Stimulated activated effector memory CD8-positive, alpha-beta T cell treated with anti-CD3 and anti-CD28 coated beads, Interleukin-12 subunit alpha, Interleukin-12 subunit beta, amount 100 ng/mL, for 72 hours (primary cell): Measurements from ENCODE around the gene TOMM34.

Source experiments
- ATAC-seq: fragments of 150-1000 bp; cut with Tn5 transposase; 2 replicates; pipeline ENCODE4 v1.10.0; 2021
- DNase-seq, 2 donors: peaks; one replicate each; pipeline ENCODE4 v3.0.0; 2021 to 2022; ENCODE audit warnings: low spot score in 2 of 2
- H3K27ac Mint-ChIP-seq: one replicate; pipeline ENCODE4 v1.8.0; 2022; ENCODE audit warnings: mild to moderate bottlenecking, mixed read lengths
- H3K36me3 Mint-ChIP-seq: one replicate; pipeline ENCODE4 v1.8.0; 2022; ENCODE audit warnings: mild to moderate bottlenecking, mixed read lengths
- H3K4me1 Mint-ChIP-seq: one replicate; pipeline ENCODE4 v1.8.0; 2022; ENCODE audit warnings: mixed read lengths
- H3K4me3 Mint-ChIP-seq: one replicate; pipeline ENCODE4 v1.8.0; 2022; ENCODE audit warnings: mild to moderate bottlenecking, mixed read lengths
- H3K9me3 Mint-ChIP-seq: one replicate; pipeline ENCODE4 v1.8.0; 2022; ENCODE audit warnings: mixed read lengths

Gene TOMM34

DNA sequence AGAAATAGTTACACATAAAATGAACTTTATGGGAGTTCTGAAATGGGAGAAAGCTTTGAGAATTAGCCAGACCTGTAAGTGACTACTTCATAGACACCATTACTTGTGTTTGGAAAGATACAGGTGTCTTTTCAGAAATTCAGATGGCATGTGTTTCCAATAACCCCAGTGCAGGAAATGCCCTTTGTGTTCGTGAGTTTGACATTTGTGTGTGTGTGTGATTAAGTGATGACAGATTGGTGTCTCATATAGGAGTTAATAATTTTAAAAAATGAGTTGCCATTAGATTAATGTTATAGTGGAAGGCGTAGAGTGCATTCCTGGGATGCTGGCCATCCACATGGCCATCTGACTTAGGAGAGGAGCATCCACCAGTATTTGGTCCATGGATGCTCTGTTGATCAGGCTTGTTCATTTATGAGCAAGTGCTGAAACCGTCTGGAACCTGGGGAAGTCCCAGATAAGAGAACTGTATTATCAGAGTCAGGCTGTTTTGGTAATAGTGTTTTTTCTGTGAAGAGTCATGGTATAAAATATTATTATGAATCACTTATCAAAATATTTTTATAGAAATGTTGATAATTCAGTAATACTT is 9.2 kb upstream of the TOMM34 start:
- Mint-ChIP-seq H3K9me3 (no peaks in the 10 kb centered on the region), H3K4me1 (peaks cover 67% of the 10 kb centered on the region), H3K4me3 (peak overlapping the region; percentile 100), H3K36me3 (peaks cover 83% of the 10 kb centered on the region), H3K27ac (peak overlapping the region; percentile 99)
- ATAC-seq (peak; percentile 29), DNase-seq (no peak)

DNA sequence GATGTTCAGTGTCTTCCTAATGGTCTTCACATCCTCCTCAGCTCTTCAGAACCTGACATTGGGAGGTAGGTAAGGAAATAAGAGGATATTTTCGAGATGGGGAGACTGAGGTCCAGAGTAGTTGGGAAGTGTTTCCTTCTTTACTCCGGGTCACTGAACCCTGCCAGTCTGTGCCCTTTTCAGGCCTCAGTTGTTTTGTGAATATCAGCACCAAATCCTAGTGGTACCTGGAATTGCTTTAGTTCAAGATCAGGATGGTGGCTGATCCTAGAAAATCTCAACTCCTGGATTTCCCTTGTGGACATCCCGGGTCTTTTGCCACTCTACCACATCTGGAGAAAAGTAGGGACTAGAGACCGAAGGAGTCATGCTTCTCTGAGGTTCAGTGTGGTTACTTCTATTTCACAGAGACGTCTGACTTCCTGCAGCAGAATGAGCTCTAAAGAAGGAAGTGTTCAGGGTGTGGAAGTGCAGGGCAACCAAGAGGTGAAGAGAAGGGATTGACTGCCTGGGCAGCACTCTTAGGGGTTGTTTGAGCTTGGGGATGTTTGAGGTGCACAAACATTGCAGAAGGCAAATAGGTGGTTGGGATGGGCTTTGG is 7.1 kb upstream of the TOMM34 start:
- H3K9me3 Mint-ChIP-seq = no peaks in the 10 kb centered on the region
- peak overlapping the region; percentile 100 for H3K4me3 Mint-ChIP-seq
- peak overlapping the region; percentile 99 for H3K27ac Mint-ChIP-seq
- H3K36me3 Mint-ChIP-seq = peaks cover 62% of the 10 kb centered on the region
- DNase-seq = peak in 1 of 2 donors; percentile 69
- ATAC-seq = peak; percentile 42
- H3K4me1 Mint-ChIP-seq = peaks cover 62% of the 10 kb centered on the region

DNA sequence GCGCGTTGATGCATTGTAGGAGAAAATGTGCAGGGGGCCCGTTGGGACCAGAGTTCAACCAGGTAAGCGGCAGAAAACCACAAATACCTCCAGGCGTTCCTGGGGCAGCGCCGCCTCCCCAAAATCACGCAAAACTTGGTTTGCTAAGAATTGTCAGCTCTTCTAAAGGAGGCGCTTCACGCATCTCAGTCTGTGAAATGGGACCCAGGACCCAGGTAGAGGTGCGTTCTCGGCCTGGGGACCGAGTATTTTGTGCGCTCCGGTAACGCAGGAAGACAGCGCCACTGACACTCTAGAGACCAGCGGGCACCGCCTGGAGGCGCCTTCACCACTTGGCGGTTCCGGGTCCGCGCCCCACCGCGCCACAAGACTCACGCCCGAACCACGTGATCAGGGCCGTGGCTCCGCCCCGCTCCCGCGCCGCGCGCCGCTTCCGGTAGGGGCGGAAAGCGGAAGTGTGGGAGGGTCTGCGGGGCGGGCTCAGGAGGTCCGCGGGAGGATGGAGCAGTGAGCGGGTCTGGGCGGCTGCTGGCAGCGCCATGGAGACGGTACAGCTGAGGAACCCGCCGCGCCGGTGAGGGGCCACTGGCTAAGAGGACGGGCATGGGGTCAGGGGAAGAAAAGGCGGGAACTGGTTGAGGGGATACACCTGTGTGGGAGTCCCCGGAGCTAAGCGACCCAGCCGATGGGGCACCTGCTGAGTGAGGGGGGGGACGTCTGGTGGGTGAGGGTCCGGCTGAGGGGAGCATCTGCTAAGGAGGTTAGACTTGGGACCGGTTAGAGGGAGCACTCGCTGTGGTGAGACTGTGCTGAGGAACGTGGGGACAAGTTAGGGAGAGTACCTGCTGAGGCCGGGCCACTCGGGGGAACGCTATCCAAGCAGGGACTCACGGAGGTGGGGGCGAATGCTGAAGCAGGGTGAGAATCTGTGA is 6.1 kb upstream of the TOMM34 start, which contains the start of gene STK4:
TSS of gene STK4 (plus strand) at position 483 of the 932 bp plus-strand sequence. CDS start at position 540, 57 bp downstream.
- ATAC-seq = peak; percentile 87
- Mint-ChIP-seq H3K4me1 (peaks cover 61% of the 10 kb centered on the region), H3K9me3 (no peaks in the 10 kb centered on the region), H3K27ac (peak within 1 kb of the TSS; percentile 99), H3K4me3 (peak within 1 kb of the TSS; percentile 100), H3K36me3 (peaks cover 52% of the 10 kb centered on the region)
- DNase-seq = peak; percentile 94 to 97

DNA sequence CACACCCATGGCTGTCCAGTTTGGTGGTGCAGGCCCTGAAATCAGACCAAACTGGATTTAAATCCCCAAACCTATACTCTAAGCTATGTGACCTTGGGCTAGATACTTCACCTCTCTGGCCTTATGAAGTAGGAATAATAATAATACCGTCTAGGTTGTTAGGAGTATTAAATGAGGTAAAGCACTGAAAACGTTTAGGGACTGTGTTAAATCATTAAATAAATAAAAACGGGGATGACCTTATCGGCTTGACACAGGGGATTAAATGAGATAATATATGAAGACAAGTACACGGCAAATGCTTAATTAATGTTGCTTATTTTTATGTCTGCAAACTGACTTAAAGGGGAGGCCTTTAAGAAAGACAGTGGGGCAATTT is 5.4 kb upstream of the TOMM34 start:
- peak overlapping the region; percentile 100 for H3K4me3 Mint-ChIP-seq
- peaks cover 59% of the 10 kb centered on the region for H3K4me1 Mint-ChIP-seq
- no peaks in the 10 kb centered on the region for H3K9me3 Mint-ChIP-seq

DNA sequence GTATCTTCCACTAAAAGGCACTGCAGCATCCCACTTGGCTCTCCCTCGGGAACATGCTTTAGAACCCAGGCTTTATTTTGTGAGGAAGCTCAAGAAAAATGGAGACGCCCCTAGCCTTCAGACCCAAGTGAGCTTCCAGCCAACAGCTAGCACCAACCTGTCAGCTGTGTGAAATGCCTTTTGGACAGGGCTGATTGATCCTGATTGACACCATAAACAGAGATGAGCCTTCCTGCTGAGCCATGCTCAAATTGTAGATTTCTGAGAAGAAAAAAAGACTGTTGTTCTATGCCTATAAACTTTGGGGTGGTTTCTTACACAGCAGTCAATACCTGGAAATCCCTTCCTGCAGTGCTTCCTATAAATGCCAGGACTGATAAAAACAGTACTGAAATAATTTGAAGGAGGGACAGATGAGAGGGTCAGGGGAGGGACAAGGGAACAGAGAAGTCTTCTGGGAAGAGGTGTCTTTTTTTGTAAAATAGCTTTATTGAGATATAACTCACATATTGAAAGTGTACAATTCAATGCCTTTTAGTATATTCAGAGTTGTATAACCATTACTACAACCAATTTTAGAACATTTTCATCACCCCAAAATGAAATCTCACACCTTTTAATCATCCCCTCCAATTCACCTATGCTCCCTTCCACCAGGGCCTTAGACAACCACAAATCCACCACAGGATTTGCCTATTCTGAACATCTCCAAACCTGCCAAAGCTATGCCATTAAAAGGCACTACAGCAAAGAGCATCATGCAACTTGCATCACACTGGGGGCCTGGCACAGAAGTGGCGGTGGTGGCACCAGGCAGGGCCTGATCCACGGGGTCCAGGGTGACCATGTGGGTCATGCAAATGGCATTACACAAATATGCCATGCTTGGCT is 3.4 kb upstream of the TOMM34 start:
- Mint-ChIP-seq H3K4me3 (peak overlapping the region; percentile 21), H3K4me1 (peaks cover 56% of the 10 kb centered on the region), H3K27ac (peak overlapping the region; percentile 63), H3K36me3 (peaks cover 50% of the 10 kb centered on the region), H3K9me3 (no peaks in the 10 kb centered on the region)
- ATAC-seq (no peak), DNase-seq (peak in 1 of 2 donors; percentile 53)

More for the DNA sequence above, 5.4 kb upstream of the TOMM34 start:
- Mint-ChIP-seq H3K27ac (peak overlapping the region; percentile 99), H3K36me3 (peaks cover 45% of the 10 kb centered on the region)
- ATAC-seq (no peak), DNase-seq (no peak)

DNA sequence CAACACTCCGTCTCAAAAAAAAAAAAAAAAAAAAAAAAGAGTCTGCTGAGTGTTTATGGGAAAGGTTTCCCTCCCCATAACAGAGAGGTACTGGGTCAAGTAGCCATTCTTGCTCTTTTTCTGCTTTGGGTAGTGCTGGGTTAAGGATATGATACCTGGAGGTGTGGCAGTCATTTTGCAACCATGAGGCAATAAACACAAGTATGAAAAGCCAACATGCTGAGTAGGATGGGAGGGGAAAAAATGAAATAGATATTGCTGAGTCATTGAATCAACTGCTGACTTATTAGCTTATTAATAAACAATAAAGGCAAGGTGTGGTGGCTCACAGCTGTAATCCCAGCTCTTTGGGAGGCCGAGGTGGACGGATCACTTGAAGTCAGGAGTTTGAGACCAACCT is 2.3 kb upstream of the TOMM34 start:
- H3K4me3 Mint-ChIP-seq = no peak overlapping the region
- no peak for DNase-seq
- peaks cover 64% of the 10 kb centered on the region for H3K4me1 Mint-ChIP-seq
- no peak for ATAC-seq
- peaks cover 50% of the 10 kb centered on the region for H3K36me3 Mint-ChIP-seq
- no peak overlapping the region for H3K27ac Mint-ChIP-seq
- H3K9me3 Mint-ChIP-seq = no peaks in the 10 kb centered on the region

DNA sequence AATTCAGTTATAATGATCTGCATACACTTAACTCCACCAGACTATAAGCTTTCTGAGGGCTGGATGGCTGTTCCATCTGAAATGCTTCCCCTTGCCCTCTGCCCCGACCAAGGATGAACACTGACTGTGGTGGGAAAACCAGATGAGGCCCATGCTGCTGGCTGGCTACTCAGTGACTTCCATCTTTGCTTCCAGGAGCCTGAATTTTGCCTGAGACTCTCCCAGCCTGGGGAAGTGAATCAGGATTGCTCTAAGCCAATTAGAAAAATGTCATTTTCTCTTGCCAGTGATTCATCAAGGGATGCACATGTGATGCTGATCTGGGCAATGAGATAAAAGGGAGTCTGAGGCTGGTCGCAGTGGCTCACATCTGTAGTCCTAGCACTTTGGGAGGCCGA is 1.7 kb upstream of the TOMM34 start:
- Mint-ChIP-seq H3K9me3 (no peaks in the 10 kb centered on the region), H3K4me3 (no peak overlapping the region), H3K4me1 (peaks cover 64% of the 10 kb centered on the region), H3K36me3 (peaks cover 50% of the 10 kb centered on the region), H3K27ac (no peak overlapping the region)
- ATAC-seq (no peak), DNase-seq (no peak)

DNA sequence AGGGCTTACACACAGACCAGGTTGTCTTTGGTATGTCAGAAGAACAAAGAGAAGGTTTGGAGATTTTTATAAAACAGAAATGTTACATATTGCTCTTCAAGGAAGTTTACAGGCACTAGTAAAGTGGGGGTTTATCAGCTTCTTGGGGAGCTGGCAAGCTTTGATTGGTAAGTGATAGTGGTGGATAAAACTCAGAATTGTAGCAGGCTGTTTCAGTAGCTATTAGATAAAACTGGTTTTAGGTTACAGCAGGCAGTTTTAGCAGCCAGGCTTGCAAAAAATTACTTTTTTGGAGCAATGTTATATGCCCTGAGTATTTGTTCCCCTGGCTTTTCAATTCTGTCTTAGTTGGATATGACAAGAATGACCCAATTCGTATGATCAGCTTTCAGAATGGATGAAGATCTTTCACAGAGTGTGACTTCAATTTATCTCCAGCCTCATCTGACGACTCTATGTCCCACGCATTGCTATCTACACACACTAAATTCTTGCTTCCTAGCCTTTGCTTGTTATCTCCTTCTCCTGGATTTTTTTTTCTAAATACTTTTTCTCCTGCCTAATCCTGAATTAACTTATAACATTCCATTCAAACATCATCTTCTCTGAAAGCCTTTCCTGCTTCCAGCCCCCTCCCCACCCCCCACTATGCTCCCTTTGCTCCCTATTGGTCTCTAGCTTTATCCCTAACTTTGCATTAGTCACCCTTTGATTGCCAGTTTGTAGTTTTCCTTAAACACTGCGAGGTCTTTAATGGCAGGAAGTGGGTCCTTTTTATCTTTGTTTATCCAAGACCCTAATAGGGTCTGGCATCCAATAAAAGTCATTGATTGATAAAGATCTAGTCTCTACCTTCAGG is 1.0 kb upstream of the TOMM34 start:
- Mint-ChIP-seq H3K4me1 (peaks cover 62% of the 10 kb centered on the region), H3K27ac (peak overlapping the region; percentile 92), H3K36me3 (peaks cover 50% of the 10 kb centered on the region), H3K4me3 (peak overlapping the region; percentile 79), H3K9me3 (no peaks in the 10 kb centered on the region)
- DNase-seq (no peak), ATAC-seq (no peak)

DNA sequence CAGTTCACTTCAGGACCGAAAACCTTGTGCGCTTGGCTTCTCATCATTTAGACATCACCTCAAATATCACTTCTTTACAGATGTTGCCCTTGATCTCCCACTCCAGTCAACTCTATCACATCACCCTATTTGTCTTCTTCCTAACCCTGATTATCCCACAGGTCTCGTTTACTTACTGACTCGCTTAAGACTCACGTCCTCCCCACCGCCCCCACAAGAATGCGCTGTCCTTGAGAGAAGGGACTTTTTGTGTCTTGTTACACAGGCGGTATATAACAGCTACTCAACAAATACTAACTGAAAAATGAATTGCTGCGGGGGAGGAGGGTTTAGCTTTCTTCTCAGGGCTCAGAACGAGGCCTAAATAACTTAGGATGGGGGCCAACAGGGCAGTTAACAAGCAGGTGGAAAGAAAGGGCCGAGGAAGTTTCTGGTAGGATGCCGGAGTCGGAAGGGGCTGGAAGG is 527 bp downstream of the TOMM34 start:
- DNase-seq (peak in 1 of 2 donors; percentile 68), ATAC-seq (peak; percentile 91)
- Mint-ChIP-seq H3K4me3 (peak overlapping the region; percentile 79), H3K9me3 (no peaks in the 10 kb centered on the region), H3K36me3 (peaks cover 59% of the 10 kb centered on the region), H3K4me1 (peaks cover 60% of the 10 kb centered on the region), H3K27ac (peak overlapping the region; percentile 92)

DNA sequence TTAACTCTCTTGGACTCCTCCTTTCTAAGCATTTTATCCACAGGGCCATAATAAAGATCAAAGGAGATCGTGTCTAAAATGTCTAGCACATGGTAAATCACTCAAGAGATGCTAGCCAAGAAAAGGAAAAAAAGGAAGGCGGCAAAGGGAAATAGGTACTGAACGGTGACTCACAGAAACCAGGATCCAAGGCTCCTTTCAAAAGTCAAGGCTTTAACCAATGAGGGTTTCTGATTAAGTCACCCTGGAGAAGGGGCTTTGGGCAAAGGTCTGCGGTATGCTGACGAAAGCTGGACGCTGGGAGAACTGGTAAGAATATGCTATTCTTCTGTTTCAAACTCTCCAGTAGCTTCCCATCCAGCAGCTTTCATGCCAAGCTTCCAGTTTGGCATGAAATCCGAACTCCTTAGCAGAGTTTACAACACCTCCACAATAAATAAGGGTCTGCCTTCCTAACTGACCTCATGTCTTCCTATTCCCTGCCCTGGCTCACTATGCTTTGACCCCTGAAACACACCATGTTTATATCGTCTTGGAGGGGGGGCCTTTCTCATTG is 1.0 kb downstream of the TOMM34 start:
- Mint-ChIP-seq H3K9me3 (no peaks in the 10 kb centered on the region), H3K36me3 (peaks cover 64% of the 10 kb centered on the region), H3K4me3 (peak overlapping the region; percentile 79), H3K4me1 (peaks cover 63% of the 10 kb centered on the region), H3K27ac (peak overlapping the region; percentile 92)
- ATAC-seq = no peak
- DNase-seq = peak in 1 of 2 donors; percentile 62

DNA sequence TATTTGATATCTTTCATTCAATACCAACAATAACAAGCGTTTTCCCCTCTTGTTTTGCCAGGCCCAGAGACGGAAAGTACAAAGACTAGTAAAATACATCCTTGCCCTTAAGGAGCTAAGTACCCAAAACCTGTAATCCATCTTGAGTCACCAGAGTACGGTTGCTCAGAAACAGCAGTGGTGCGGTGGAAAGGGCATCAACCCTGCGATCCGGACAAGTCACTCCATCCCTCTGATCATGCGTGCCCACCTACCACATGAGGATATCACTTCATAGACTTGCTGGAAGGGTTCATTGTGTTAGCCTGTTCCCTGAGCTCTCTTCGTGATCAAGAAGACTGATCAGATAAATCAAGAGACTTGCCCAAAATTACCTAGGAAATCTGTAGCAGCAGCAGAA is 1.9 kb downstream of the TOMM34 start:
- no peak for ATAC-seq
- DNase-seq = no peak
- Mint-ChIP-seq H3K4me1 (peaks cover 63% of the 10 kb centered on the region), H3K27ac (no peak overlapping the region), H3K9me3 (no peaks in the 10 kb centered on the region), H3K4me3 (peak overlapping the region; percentile 79), H3K36me3 (peaks cover 73% of the 10 kb centered on the region)

DNA sequence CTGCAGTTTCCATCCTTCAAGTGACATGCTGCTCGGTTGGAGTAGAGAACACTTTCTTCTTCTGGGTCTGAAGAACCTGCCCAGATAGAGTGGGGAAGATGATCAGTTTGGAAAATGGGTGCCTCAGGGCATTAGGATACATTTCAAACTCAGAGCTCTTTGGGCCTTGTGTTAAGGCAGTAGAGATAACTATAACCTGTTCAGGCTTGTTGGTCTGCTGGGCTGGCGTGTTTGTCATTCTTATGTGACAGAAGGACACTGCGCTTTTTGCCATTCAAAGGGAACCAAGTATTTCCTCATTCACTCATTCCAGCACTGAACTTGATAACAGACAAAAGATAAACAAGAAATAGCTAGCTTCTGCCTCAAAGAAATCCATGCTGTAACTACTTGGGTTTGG is 3.8 kb downstream of the TOMM34 start:
- H3K36me3 Mint-ChIP-seq = peaks cover 91% of the 10 kb centered on the region
- no peaks in the 10 kb centered on the region for H3K9me3 Mint-ChIP-seq
- DNase-seq = no peak
- peaks cover 68% of the 10 kb centered on the region for H3K4me1 Mint-ChIP-seq
- ATAC-seq = no peak
- H3K4me3 Mint-ChIP-seq = no peak overlapping the region
- H3K27ac Mint-ChIP-seq = peak overlapping the region; percentile 14

DNA sequence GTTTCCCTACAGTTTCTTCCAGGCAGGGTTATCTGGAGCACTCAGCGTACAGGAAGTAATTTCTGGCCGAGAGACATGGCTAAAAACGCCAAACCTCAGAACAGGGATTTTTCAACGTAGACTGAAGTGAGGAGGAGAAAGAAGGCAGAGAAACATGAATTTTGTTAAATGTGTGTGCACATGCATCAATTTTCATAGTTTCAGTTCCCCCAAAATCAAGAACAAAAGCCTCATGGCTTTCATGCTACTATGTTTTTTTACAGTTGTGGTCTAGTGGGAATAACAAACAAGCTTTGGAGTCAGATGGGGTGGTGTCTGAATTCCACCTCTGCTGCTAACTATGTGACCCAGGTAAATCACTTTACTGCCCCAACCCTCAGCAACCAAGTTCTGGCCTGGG is 4.9 kb downstream of the TOMM34 start:
- Mint-ChIP-seq H3K9me3 (no peaks in the 10 kb centered on the region), H3K36me3 (peaks cover 99% of the 10 kb centered on the region), H3K4me1 (peaks cover 61% of the 10 kb centered on the region), H3K27ac (no peak overlapping the region), H3K4me3 (no peak overlapping the region)
- no peak for ATAC-seq
- DNase-seq = no peak

DNA sequence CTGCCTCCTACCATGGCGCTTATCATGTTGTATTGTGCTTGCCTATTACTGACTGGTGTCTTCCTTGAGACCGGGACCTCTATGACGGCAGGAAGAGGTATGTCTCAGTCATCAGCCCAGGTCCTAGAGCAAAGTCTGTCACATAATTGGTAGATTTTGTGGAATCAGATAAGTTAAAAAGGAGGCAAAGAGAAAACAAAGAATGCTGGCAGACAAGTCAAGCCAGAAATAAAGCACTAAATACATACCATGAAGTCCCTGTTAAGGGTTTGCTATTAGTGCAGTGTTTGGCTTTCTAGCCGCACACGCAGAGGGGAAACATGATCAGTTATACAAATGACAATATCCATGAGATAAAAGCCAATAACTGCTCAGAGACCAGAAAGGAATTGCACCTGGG is 6.0 kb downstream of the TOMM34 start:
- no peak overlapping the region for H3K4me3 Mint-ChIP-seq
- H3K27ac Mint-ChIP-seq = peak overlapping the region; percentile 46
- no peaks in the 10 kb centered on the region for H3K9me3 Mint-ChIP-seq
- DNase-seq (no peak), ATAC-seq (no peak)
- peaks cover 58% of the 10 kb centered on the region for H3K4me1 Mint-ChIP-seq
- peaks cover 100% of the 10 kb centered on the region for H3K36me3 Mint-ChIP-seq
